SK-N-MC (cell line): ENCODE results near the gene MYOM3.

Experiments used
- EZH2 ChIP-seq: fragments of 200-600 bp; sonication (generic); IDR thresholded peaks from one replicate; pipeline ENCODE4 v1.6.1; 2017; ENCODE audit warnings: antibody characterized with exemption
- FOXP2 ChIP-seq: optimal IDR thresholded peaks from 2 replicates; pipeline ENCODE3; 2011; ENCODE audit warnings: mild to moderate bottlenecking, moderate library complexity; ENCODE audit not compliant: insufficient read depth; ENCODE audit errors: extremely low read length, control extremely low read depth
- POLR2AphosphoS5 ChIP-seq: IDR thresholded peaks from 2 replicates; pipeline ENCODE4 v1.6.1; 2012; ENCODE audit warnings: mild to moderate bottlenecking, low read depth, low read length, borderline replicate concordance

DNA sequence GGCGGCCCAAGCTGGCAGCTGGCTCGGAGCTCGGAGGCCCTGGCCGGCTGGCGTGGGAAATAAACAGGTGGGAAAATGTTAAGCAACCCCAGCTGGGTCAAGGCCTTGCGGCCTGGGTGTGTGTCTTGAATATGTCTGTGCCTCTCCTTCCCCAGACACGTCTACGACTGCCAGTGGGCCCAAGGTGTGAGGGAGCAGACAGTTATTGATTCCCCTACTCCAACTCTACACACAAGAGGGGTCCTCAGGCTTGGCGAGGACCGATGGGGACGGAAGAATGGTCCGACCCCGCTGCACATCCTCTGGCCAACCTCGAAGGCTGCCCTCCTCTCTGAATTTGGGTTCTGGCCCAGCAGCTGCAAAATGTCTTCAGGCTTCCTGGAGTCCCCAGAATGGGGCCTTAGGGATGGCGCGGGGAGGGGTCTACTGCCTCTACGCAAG, 28.8 kb upstream of the MYOM3 start:
- no peak for TF ChIP-seq POLR2AphosphoS5
- no peak for TF ChIP-seq EZH2
- no peak for TF ChIP-seq FOXP2
